GM18858 (cell line): Measurements from ENCODE around the gene NEU4.
"Not testable (repeated sequence)": the region's sequence is repeated elsewhere in the genome, so short reads cannot be mapped to it uniquely, and the experiment has no call there.

Experiments
- ATAC-seq: cut with Tn5 transposase; IDR thresholded peaks from one replicate; pipeline ENCODE4 v1.9.1; 2021; ENCODE audit not compliant: unreplicated experiment

Gene NEU4

GRCh38 chr2:241798631-241799521, 10.1 kb upstream of the NEU4 start:
- no peak for ATAC-seq

- ATAC-seq: no peak
These were observed 9.3 kb upstream of the NEU4 start for GRCh38 chr2:241799522-241800197.

- ATAC-seq: not testable (repeated sequence)
These were observed 8.6 kb upstream of the NEU4 start for GRCh38 chr2:241800198-241800903.

- ATAC-seq: no peak
These were observed 7.2 kb upstream of the NEU4 start for GRCh38 chr2:241801611-241802420.

- no peak for ATAC-seq
These were observed 6.3 kb upstream of the NEU4 start for GRCh38 chr2:241802421-241803318.

- ATAC-seq: no peak
These were observed 5.3 kb upstream of the NEU4 start for GRCh38 chr2:241803387-241804325.

GRCh38 chr2:241804326-241805229, 4.4 kb upstream of the NEU4 start:
- ATAC-seq: no peak

GRCh38 chr2:241806217-241806616, 2.8 kb upstream of the NEU4 start:
- ATAC-seq: not testable (repeated sequence)

- ATAC-seq: no peak
These were observed 807 bp upstream of the NEU4 start for GRCh38 chr2:241808051-241808720.

GRCh38 chr2:241809383-241810306, 652 bp downstream of the NEU4 start:
- no peak for ATAC-seq

GRCh38 chr2:241810307-241811200, 1.6 kb downstream of the NEU4 start:
- no peak for ATAC-seq

- no peak for ATAC-seq
These were observed 2.4 kb downstream of the NEU4 start for GRCh38 chr2:241811201-241811951.

GRCh38 chr2:241811952-241812729, 3.1 kb downstream of the NEU4 start:
- ATAC-seq: no peak
